H1 (cell line): ENCODE measurements around the gene ASB17. TPM values are rescaled to one million over a fixed set of nuclear protein-coding genes. Genes with fewer than 3 reads are reported as not detected.

Source experiments
- CTCF ChIA-PET: fragments of 300-600 bp; sonication (Branson Sonifier 250); formaldehyde crosslinking; loops from one replicate; lab custom pipeline; 2021; ENCODE audit not compliant: partially characterized antibody; lab: Charles Lee
- POLR2A ChIA-PET: fragments of 300-600 bp; sonication (Branson Sonifier 250); formaldehyde crosslinking; loops from one replicate; lab custom pipeline; 2021; ENCODE audit warnings: inconsistent platforms; ENCODE audit not compliant: partially characterized antibody; lab: Charles Lee
- DNase-seq, 2 experiments: peaks; one replicate each; pipeline versions ENCODE4 v3.0.0 to v3.0.0-alpha.2; 2010 to 2022; ENCODE audit warnings: low spot score in 2 of 2, low read depth in 1 of 2, mixed read lengths in 1 of 2
- FAIRE-seq: peaks from 2 replicates; lab custom pipeline; 2011; peaks lifted over from hg19 to GRCh38; lab: Jason Lieb, UNC
- H2AFZ ChIP-seq: 2 replicates; pipeline ENCODE4 v1.8.1; 2012; ENCODE audit warnings: low read length, inconsistent platforms
- H2AK5ac ChIP-seq: 2 replicates; pipeline ENCODE4 v1.6.1; 2013; ENCODE audit warnings: low read depth, low read length
- H2BK120ac ChIP-seq: replicated peaks from 2 replicates; pipeline ENCODE3; 2013; ENCODE audit warnings: low read depth, low read length, inconsistent platforms
- H2BK12ac ChIP-seq: 2 replicates; pipeline ENCODE4 v1.6.1; 2013; ENCODE audit warnings: low read depth, low read length
- H2BK15ac ChIP-seq: 2 replicates; pipeline ENCODE4 v1.6.1; 2013; ENCODE audit warnings: low read length
- H2BK20ac ChIP-seq: 2 replicates; pipeline ENCODE4 v1.6.1; 2013; ENCODE audit warnings: low read length
- H2BK5ac ChIP-seq: 2 replicates; pipeline ENCODE4 v1.6.1; 2013; ENCODE audit warnings: low read depth, low read length
- H3K14ac ChIP-seq: 2 replicates; pipeline ENCODE4 v1.6.1; 2013; ENCODE audit warnings: inconsistent platforms; ENCODE audit not compliant: insufficient read length
- H3K18ac ChIP-seq: 2 replicates; pipeline ENCODE4 v1.6.1; 2013; ENCODE audit warnings: low read length; ENCODE audit errors: extremely low read depth
- H3K23ac ChIP-seq: 2 replicates; pipeline ENCODE4 v1.6.1; 2013; ENCODE audit warnings: inconsistent platforms; ENCODE audit not compliant: insufficient read length
- H3K23me2 ChIP-seq: 2 replicates; pipeline ENCODE4 v1.6.1; 2013; ENCODE audit warnings: low read depth, low read length
- H3K27ac ChIP-seq: 2 replicates; pipeline ENCODE4 v1.6.1; 2011; ENCODE audit warnings: low read depth, low read length, inconsistent platforms
- H3K27me3 ChIP-seq, 4 experiments: replicated peaks in 1 of 4; 1 replicate in 1 of 4; 2 replicates in 3 of 4; pipeline versions ENCODE4 v1.6.1 to v1.8.1; 2011 to 2013; ENCODE audit warnings: low read length in 3 of 4, mild to moderate bottlenecking in 3 of 4, inconsistent platforms in 2 of 4, mixed read lengths in 2 of 4, moderate library complexity in 1 of 4; ENCODE audit not compliant: control insufficient read depth in 3 of 4, insufficient read depth in 3 of 4; ENCODE audit errors: extremely low read depth in 1 of 4
- H3K36me3 ChIP-seq, 4 experiments: 2 replicates each; pipeline versions ENCODE4 v1.6.1 to v1.8.1; 2011 to 2013; ENCODE audit warnings: mild to moderate bottlenecking in 4 of 4, low read length in 3 of 4, moderate library complexity in 2 of 4, control low read depth in 1 of 4, inconsistent platforms in 1 of 4; ENCODE audit not compliant: insufficient read depth in 4 of 4, control insufficient read depth in 2 of 4
- H3K4ac ChIP-seq: replicated peaks from 2 replicates; pipeline ENCODE3; 2013; ENCODE audit warnings: low read length, low read depth, mixed read lengths, inconsistent platforms; ENCODE audit not compliant: insufficient read length
- H3K4me1 ChIP-seq, 4 experiments: replicated peaks in 1 of 4; 1 replicate in 1 of 4; 2 replicates in 3 of 4; pipeline versions ENCODE4 v1.6.1 to v1.8.1; 2011 to 2013; ENCODE audit warnings: low read length in 3 of 4, inconsistent platforms in 2 of 4, mixed read lengths in 1 of 4; ENCODE audit not compliant: insufficient read depth in 4 of 4, control insufficient read depth in 3 of 4
- H3K4me2 ChIP-seq, 2 experiments: 2 replicates each; pipeline versions ENCODE4 v1.6.1 to v1.8.1; 2011 to 2013; ENCODE audit warnings: low read depth in 2 of 2, low read length in 2 of 2, control low read depth in 1 of 2, inconsistent platforms in 1 of 2, mild to moderate bottlenecking in 1 of 2; ENCODE audit not compliant: insufficient read depth in 1 of 2
- H3K4me3 ChIP-seq, 4 experiments: fragments of 200-600, 300-600 bp in 1 of 4; sonication (generic), shearing (Covaris generic), sonication (Bioruptor Twin) in 1 of 4; 2 replicates each; pipeline versions ENCODE4 v1.5.1 to v1.8.1; 2011 to 2016; ENCODE audit warnings: low read length in 4 of 4, low read depth in 3 of 4, control low read depth in 2 of 4, inconsistent platforms in 2 of 4, mild to moderate bottlenecking in 2 of 4, mixed read lengths in 1 of 4, moderate library complexity in 1 of 4; ENCODE audit not compliant: insufficient read depth in 2 of 4; ENCODE audit errors: extremely low read depth in 1 of 4
- H3K56ac ChIP-seq: replicated peaks from 2 replicates; pipeline ENCODE3; 2013; ENCODE audit warnings: low read depth, mild to moderate bottlenecking, mixed read lengths, low read length, inconsistent platforms; ENCODE audit not compliant: insufficient read length
- H3K79me1 ChIP-seq: 2 replicates; pipeline ENCODE4 v1.6.1; 2013; ENCODE audit warnings: low read depth, low read length, control low read depth
- H3K79me2 ChIP-seq, 2 experiments: 2 replicates each; pipeline versions ENCODE4 v1.6.1 to v1.8.1; 2012 to 2013; ENCODE audit warnings: low read length in 2 of 2, mild to moderate bottlenecking in 2 of 2, inconsistent platforms in 1 of 2; ENCODE audit not compliant: insufficient read depth in 2 of 2, control insufficient read depth in 1 of 2
- H3K9ac ChIP-seq, 4 experiments: replicated peaks in 1 of 4; 1 replicate in 1 of 4; 2 replicates in 3 of 4; pipeline versions ENCODE4 v1.6.1 to v1.8.1; 2011 to 2013; ENCODE audit warnings: low read depth in 3 of 4, low read length in 3 of 4, control low read depth in 2 of 4, mild to moderate bottlenecking in 2 of 4, moderate library complexity in 2 of 4, inconsistent platforms in 1 of 4; ENCODE audit errors: extremely low read depth in 1 of 4
- H3K9me3 ChIP-seq, 2 experiments: 2 replicates each; pipeline versions ENCODE4 v1.6.1 to v1.8.1; 2012 to 2013; ENCODE audit warnings: mild to moderate bottlenecking in 2 of 2, moderate library complexity in 2 of 2, control low read depth in 1 of 2, inconsistent platforms in 1 of 2, low read depth in 1 of 2, low read length in 1 of 2, mixed read lengths in 1 of 2; ENCODE audit not compliant: insufficient read depth in 2 of 2
- H4K20me1 ChIP-seq, 2 experiments: replicated peaks in 1 of 2; 2 replicates each; pipeline versions ENCODE3 to v1.8.1; 2011 to 2013; ENCODE audit warnings: inconsistent platforms in 2 of 2, low read length in 2 of 2, mild to moderate bottlenecking in 1 of 2; ENCODE audit not compliant: insufficient read depth in 2 of 2, control insufficient read depth in 1 of 2
- H4K5ac ChIP-seq: 2 replicates; pipeline ENCODE4 v1.6.1; 2013; ENCODE audit warnings: low read length, low read depth, mixed read lengths, inconsistent platforms; ENCODE audit not compliant: insufficient read length
- H4K8ac ChIP-seq: 2 replicates; pipeline ENCODE4 v1.8.0; 2013; ENCODE audit warnings: mild to moderate bottlenecking, moderate library complexity, low read length, inconsistent platforms; ENCODE audit not compliant: insufficient read depth; ENCODE audit errors: extremely low read depth
- H4K91ac ChIP-seq: replicated peaks from 2 replicates; pipeline ENCODE3; 2013; ENCODE audit warnings: low read length, mixed read lengths, inconsistent platforms; ENCODE audit not compliant: insufficient read length
- EZH2 ChIP-seq: fragments of 200-600 bp; sonication (generic); IDR thresholded peaks from 2 replicates; pipeline ENCODE4 v1.7.1; 2012; ENCODE audit warnings: low read depth, mild to moderate bottlenecking, moderate library complexity, low read length, inconsistent platforms; ENCODE audit not compliant: severe bottlenecking
- MAFK ChIP-seq: IDR thresholded peaks from 2 replicates; pipeline ENCODE4 v1.6.1; 2012; ENCODE audit warnings: low read depth, mild to moderate bottlenecking, improper control_type of control experiment, low read length
- SIRT6 ChIP-seq: IDR thresholded peaks from one replicate; pipeline ENCODE4 v1.7.1; 2012; ENCODE audit warnings: low read length, inconsistent platforms
- SUZ12 ChIP-seq: fragments of 200-600 bp; sonication (generic); IDR thresholded peaks from 2 replicates; pipeline ENCODE4 v1.6.1; 2012; ENCODE audit warnings: mild to moderate bottlenecking, inconsistent platforms, low read length, moderate library complexity, mixed read lengths
- TCF12 ChIP-seq: IDR thresholded peaks from 2 replicates; pipeline ENCODE4 v1.6.1; 2011; ENCODE audit warnings: low read depth, mild to moderate bottlenecking, low read length
- WGBS, 2 experiments: shearing (Covaris generic) in 1 of 2; methylation state at CpG; one replicate each; pipeline versions ENCODE4 v1.1.6 to v1.1.7; 2013 to 2015; ENCODE audit warnings: low lambda C conversion rate in 2 of 2, mixed read lengths in 2 of 2, inconsistent platforms in 1 of 2, low coverage in 1 of 2, missing lambda C conversion rate in 1 of 2; ENCODE audit not compliant: insufficient replicate concordance in 2 of 2, insufficient coverage in 1 of 2, insufficient read length in 1 of 2; ENCODE audit errors: extremely low coverage in 1 of 2, missing lambda C conversion rate in 1 of 2; 5-methylcytosine and 5-hydroxymethylcytosine counted together
- polyA plus RNA-seq, 7 experiments: library from polyadenylated mRNA; depleted of rRNA in 3 of 7; stranded (reverse) in 5 of 7; unstranded in 2 of 7; fragments of >200 nt in 5 of 7; fragments of 200-250 nt in 2 of 7; gene quantifications; 1 replicate in 5 of 7; 2 replicates in 1 of 7; 4 replicates in 1 of 7; pipeline versions ENCODE4 v1.2.1 to v1.2.3, GENCODE V29; 2011 to 2013; ENCODE audit warnings: missing spikeins in 2 of 7, mixed read lengths in 2 of 7
- total RNA-seq: library from RNA; stranded (reverse); fragmentation: NEBNext Ultra II Directional; extraction: Animal tissue kit (Norgen Biotek cat#: 25700); gene quantifications from 2 replicates; pipeline ENCODE4 v1.2.1, GENCODE V29; 2021

The ASB17 gene
- total and polyA plus RNA-seq, 2 of the 8 experiments (the other 6 are each of a cell fraction or from before 2014, with no cell fraction given) = not detected

DNA sequence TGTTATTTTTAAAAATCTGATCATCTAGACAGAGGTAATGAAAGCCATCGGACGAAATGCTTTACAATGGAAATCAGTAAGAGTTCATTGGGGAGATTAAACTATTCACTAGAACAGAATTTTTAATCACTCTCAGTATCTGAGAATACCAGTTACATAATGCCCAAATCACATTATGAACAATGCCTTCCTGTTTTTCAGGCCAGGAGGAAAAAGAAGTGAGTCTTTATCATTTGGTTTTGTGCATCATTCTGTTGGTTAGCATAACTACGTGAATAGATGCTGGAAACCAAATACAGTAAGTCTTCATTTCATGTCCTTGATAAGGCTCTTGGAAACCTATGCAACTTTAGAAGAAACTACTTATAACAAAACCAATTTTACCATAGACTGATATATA lies 18.0 kb upstream of the ASB17 start:
- Histone ChIP-seq H2BK120ac (no peak overlapping the region), H3K18ac (no peak overlapping the region; the same call in 1 of the 2 replicates), H4K8ac (no peak overlapping the region), H3K27ac (no peak overlapping the region), H3K14ac (no peak overlapping the region), H3K23me2 (no peaks in the 10 kb centered on the region), H2BK20ac (no peak overlapping the region), H3K79me2 (no peaks in the 10 kb centered on the region), H3K4ac (no peak overlapping the region), H3K4me2 (no peak overlapping the region), H2AK5ac (no peak overlapping the region), H2BK12ac (no peak overlapping the region), H2BK15ac (no peak overlapping the region), H3K4me3 (no peak overlapping the region), H4K20me1 (no peaks in the 10 kb centered on the region), H3K27me3 (no peaks in the 10 kb centered on the region), H3K4me1 (no peaks in the 10 kb centered on the region; a peak in 2 of 7 replicates), H3K9me3 (no peaks in the 10 kb centered on the region), H4K91ac (no peak overlapping the region), H3K79me1 (no peaks in the 10 kb centered on the region), H3K9ac (no peak overlapping the region), H4K5ac (no peak overlapping the region), H2AFZ (no peak overlapping the region), H3K56ac (no peak overlapping the region), H2BK5ac (no peak overlapping the region), H3K36me3 (no peaks in the 10 kb centered on the region), H3K23ac (no peak overlapping the region)
- FAIRE-seq = no peak
- 89% methylated on average over 3 of the region's 3 CpGs; no CpG with 5 or more reads in 1 of the 2 experiments for WGBS, 2 experiments
- DNase-seq = no peak
- no peak for TF ChIP-seq EZH2
- TF ChIP-seq SUZ12 = no peak
- no peak for TF ChIP-seq MAFK
- no peak for TF ChIP-seq TCF12
- TF ChIP-seq SIRT6 = no peak
- POLR2A ChIA-PET = no interaction called here
- CTCF ChIA-PET = no interaction called here
